Measurements from ENCODE around the gene AMBP.

- TF ChIP-seq, protein P1, sequence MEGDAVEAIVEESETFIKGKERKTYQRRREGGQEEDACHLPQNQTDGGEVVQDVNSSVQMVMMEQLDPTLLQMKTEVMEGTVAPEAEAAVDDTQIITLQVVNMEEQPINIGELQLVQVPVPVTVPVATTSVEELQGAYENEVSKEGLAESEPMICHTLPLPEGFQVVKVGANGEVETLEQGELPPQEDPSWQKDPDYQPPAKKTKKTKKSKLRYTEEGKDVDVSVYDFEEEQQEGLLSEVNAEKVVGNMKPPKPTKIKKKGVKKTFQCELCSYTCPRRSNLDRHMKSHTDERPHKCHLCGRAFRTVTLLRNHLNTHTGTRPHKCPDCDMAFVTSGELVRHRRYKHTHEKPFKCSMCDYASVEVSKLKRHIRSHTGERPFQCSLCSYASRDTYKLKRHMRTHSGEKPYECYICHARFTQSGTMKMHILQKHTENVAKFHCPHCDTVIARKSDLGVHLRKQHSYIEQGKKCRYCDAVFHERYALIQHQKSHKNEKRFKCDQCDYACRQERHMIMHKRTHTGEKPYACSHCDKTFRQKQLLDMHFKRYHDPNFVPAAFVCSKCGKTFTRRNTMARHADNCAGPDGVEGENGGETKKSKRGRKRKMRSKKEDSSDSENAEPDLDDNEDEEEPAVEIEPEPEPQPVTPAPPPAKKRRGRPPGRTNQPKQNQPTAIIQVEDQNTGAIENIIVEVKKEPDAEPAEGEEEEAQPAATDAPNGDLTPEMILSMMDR (IDR thresholded peaks at IDR 0.05; ENCODE audit: low read depth, low read length, missing input control): no peak
- TF ChIP-seq NR2F2 (IDR thresholded peaks at IDR 0.05) (no peak), GABPA (IDR thresholded peaks at IDR 0.05 in 1 of 2, conservative IDR thresholded peaks at IDR 0.05 in 1 of 2) (no peak), RXRA (IDR thresholded peaks at IDR 0.05) (no peak), SP1 (IDR thresholded peaks at IDR 0.05) (no peak), YY1 (IDR thresholded peaks at IDR 0.05) (no peak), TAF1 (conservative IDR thresholded peaks at IDR 0.05) (no peak), EGR1 (IDR thresholded peaks at IDR 0.05; ENCODE audit: low read depth in 2 of 2) (no peak), FOXA1 (IDR thresholded peaks at IDR 0.05) (no peak), JUND (IDR thresholded peaks at IDR 0.05) (no peak), RAD21 (IDR thresholded peaks at IDR 0.05) (no peak), ZBTB33 (IDR thresholded peaks at IDR 0.05) (no peak)
- TF ChIP-seq, protein P2, sequence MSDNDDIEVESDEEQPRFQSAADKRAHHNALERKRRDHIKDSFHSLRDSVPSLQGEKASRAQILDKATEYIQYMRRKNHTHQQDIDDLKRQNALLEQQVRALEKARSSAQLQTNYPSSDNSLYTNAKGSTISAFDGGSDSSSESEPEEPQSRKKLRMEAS (IDR thresholded peaks at IDR 0.05): no peak
- TF ChIP-seq, protein P3, sequence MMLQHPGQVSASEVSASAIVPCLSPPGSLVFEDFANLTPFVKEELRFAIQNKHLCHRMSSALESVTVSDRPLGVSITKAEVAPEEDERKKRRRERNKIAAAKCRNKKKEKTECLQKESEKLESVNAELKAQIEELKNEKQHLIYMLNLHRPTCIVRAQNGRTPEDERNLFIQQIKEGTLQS (IDR thresholded peaks at IDR 0.05): no peak
Measured at GRCh38 chr9:114070188-114071103, 7.7 kb downstream of the AMBP start.
